GM23338 (cell line): ENCODE data around the gene FHAD1. TPM values are rescaled to one million over a fixed set of nuclear protein-coding genes. Genes with fewer than 3 reads are reported as not detected.

Source experiments
- ATAC-seq: fragments of 200-7000 bp; cut with Tn5 transposase; 3 replicates; pipeline ENCODE4 v1.9.1; 2020
- DNase-seq: peaks from one replicate; pipeline ENCODE4 v3.0.0-alpha.2; 2015; ENCODE audit warnings: low spot score
- H2AFZ ChIP-seq: fragments of 200-600 bp; sonication (generic); 2 replicates; pipeline ENCODE4 v1.8.0; 2016; ENCODE audit warnings: antibody characterized with exemption, mild to moderate bottlenecking, moderate library complexity
- H3F3A ChIP-seq: fragments of 200-600 bp; sonication (generic); replicated peaks from 2 replicates; pipeline ENCODE4 v1.8.0; 2017; ENCODE audit warnings: antibody characterized with exemption, mixed run types, low read depth
- H3K27ac ChIP-seq: fragments of 200-600 bp; sonication (generic); 2 replicates; pipeline ENCODE4 v1.6.1; 2016; ENCODE audit warnings: low read depth
- H3K27me3 ChIP-seq: fragments of 200-600 bp; sonication (generic); 2 replicates; pipeline ENCODE4 v1.8.0; 2016; ENCODE audit warnings: mild to moderate bottlenecking, mixed run types, moderate library complexity; ENCODE audit not compliant: insufficient read depth
- H3K36me3 ChIP-seq: fragments of 200-600 bp; sonication (generic); 2 replicates; pipeline ENCODE4 v1.8.0; 2016; ENCODE audit warnings: mild to moderate bottlenecking; ENCODE audit not compliant: insufficient read depth
- H3K4me1 ChIP-seq: fragments of 200-600 bp; sonication (generic); 2 replicates; pipeline ENCODE4 v1.8.0; 2016; ENCODE audit warnings: mild to moderate bottlenecking, moderate library complexity; ENCODE audit not compliant: insufficient read depth
- H3K4me2 ChIP-seq: fragments of 200-600 bp; sonication (generic); 2 replicates; pipeline ENCODE4 v1.7.1; 2017; ENCODE audit warnings: mixed run types
- H3K4me3 ChIP-seq: fragments of 200-600 bp; sonication (generic); 2 replicates; pipeline ENCODE4 v1.6.1; 2016; ENCODE audit warnings: mixed run types
- H3K79me2 ChIP-seq: fragments of 200-600 bp; sonication (generic); replicated peaks from 2 replicates; pipeline ENCODE4 v1.8.0; 2017; ENCODE audit warnings: mild to moderate bottlenecking; ENCODE audit not compliant: insufficient read depth
- H3K9me2 ChIP-seq: fragments of 200-600 bp; sonication (generic); 2 replicates; pipeline ENCODE4 v1.8.0; 2017; ENCODE audit not compliant: insufficient read depth
- H4K20me1 ChIP-seq: fragments of 200-600 bp; sonication (generic); replicated peaks from 2 replicates; pipeline ENCODE4 v1.8.0; 2017; ENCODE audit warnings: mild to moderate bottlenecking; ENCODE audit not compliant: insufficient read depth
- H3K27ac Mint-ChIP-seq: 2 replicates; pipeline ENCODE4 v1.8.0; 2020; ENCODE audit warnings: inconsistent platforms, mild to moderate bottlenecking, moderate library complexity, mixed read lengths
- H3K27me3 Mint-ChIP-seq: 3 replicates; pipeline ENCODE4 v1.8.0; 2022; ENCODE audit warnings: low read depth, mild to moderate bottlenecking, moderate library complexity, mixed read lengths, inconsistent platforms; ENCODE audit not compliant: insufficient read depth, poor library complexity
- H3K36me3 Mint-ChIP-seq: 3 replicates; pipeline ENCODE4 v1.8.0; 2021; ENCODE audit warnings: low read depth, mild to moderate bottlenecking, inconsistent platforms, moderate library complexity, mixed read lengths
- H3K4me1 Mint-ChIP-seq: 3 replicates; pipeline ENCODE4 v1.8.0; 2020; ENCODE audit warnings: mild to moderate bottlenecking, inconsistent platforms, mixed read lengths
- H3K4me3 Mint-ChIP-seq: 3 replicates; pipeline ENCODE4 v1.8.0; 2021; ENCODE audit warnings: moderate library complexity, mild to moderate bottlenecking, inconsistent platforms, mixed read lengths
- H3K9me3 Mint-ChIP-seq: 3 replicates; pipeline ENCODE4 v1.8.0; 2020; ENCODE audit warnings: moderate library complexity, mild to moderate bottlenecking, inconsistent platforms, mixed read lengths
- CREB1 ChIP-seq: fragments of 250-450 bp; sonication (Bioruptor Pico); IDR thresholded peaks from 2 replicates; pipeline ENCODE4 v1.5.0; 2020; ENCODE audit warnings: low read depth, mild to moderate bottlenecking, moderate library complexity
- ETS1 ChIP-seq: IDR thresholded peaks from 2 replicates; pipeline ENCODE4 v1.6.1; 2016; ENCODE audit warnings: antibody characterized with exemption
- EZH2 ChIP-seq: fragments of 200-600 bp; sonication (generic); IDR thresholded peaks from one replicate; pipeline ENCODE4 v1.8.0; 2017; ENCODE audit warnings: antibody characterized with exemption, mild to moderate bottlenecking, low read depth; ENCODE audit not compliant: unreplicated experiment
- EZH2phosphoT487 ChIP-seq: fragments of 200-600 bp; sonication (generic); IDR thresholded peaks from one replicate; pipeline ENCODE4 v1.8.1; 2018; ENCODE audit warnings: antibody characterized with exemption; ENCODE audit not compliant: unreplicated experiment
- JUNB ChIP-seq: IDR thresholded peaks from one replicate; pipeline ENCODE4 v1.6.1; 2016; ENCODE audit warnings: antibody characterized with exemption; ENCODE audit not compliant: unreplicated experiment
- NANOG ChIP-seq: IDR thresholded peaks from 2 replicates; pipeline ENCODE4 v1.6.1; 2016; ENCODE audit warnings: antibody characterized with exemption, borderline replicate concordance
- POLR2AphosphoS5 ChIP-seq: IDR thresholded peaks from 2 replicates; pipeline ENCODE4 v1.6.1; 2016; ENCODE audit warnings: antibody characterized with exemption, low read depth
- REST ChIP-seq: IDR thresholded peaks from one replicate; pipeline ENCODE4 v1.6.1; 2018; ENCODE audit warnings: antibody characterized with exemption; ENCODE audit not compliant: unreplicated experiment
- STAT1 ChIP-seq: IDR thresholded peaks from one replicate; pipeline ENCODE4 v1.6.1; 2016; ENCODE audit warnings: antibody characterized with exemption; ENCODE audit not compliant: unreplicated experiment
- ZNF114 ChIP-seq: fragments of 250-450 bp; sonication (Bioruptor Pico); IDR thresholded peaks from 2 replicates; pipeline ENCODE4 v1.5.0; 2020; ENCODE audit warnings: mild to moderate bottlenecking, moderate library complexity
- ZNF331 ChIP-seq: fragments of 250-450 bp; sonication (Bioruptor Pico); IDR thresholded peaks from 2 replicates; pipeline ENCODE4 v1.5.0; 2020; ENCODE audit warnings: low read depth, mild to moderate bottlenecking, moderate library complexity
- ZNF462 ChIP-seq: fragments of 250-450 bp; sonication (Bioruptor Pico); IDR thresholded peaks from 2 replicates; pipeline ENCODE4 v1.5.0; 2020; ENCODE audit warnings: mild to moderate bottlenecking, moderate library complexity
- polyA plus RNA-seq: library from polyadenylated mRNA; unstranded; fragments of >200 nt; fragmentation: Nextera tagmentation; extraction: Ambion mirVana; gene quantifications from 2 replicates; pipeline ENCODE4 v1.2.1, GENCODE V29; 2016
- total RNA-seq: library from RNA; depleted of rRNA; stranded (reverse); fragments of >200 nt; shearing (Covaris generic); gene quantifications from 2 replicates; pipeline ENCODE4 v1.2.3, GENCODE V29; 2014

FHAD1 gene
- total and polyA plus RNA-seq, 2 experiments from 2014 or later: 1.8 to 3.3 TPM

- H3K36me3 Mint-ChIP-seq: peaks cover 24% of the 10 kb centered on the region
- H4K20me1 ChIP-seq: no peaks in the 10 kb centered on the region
- H3K79me2 ChIP-seq: no peaks in the 10 kb centered on the region
- 0 out of 2 replicates have a peak, but pooled peaks cover 2% of the 10 kb centered on the region for H3K36me3 ChIP-seq
- TF ChIP-seq ZNF331: no peak
- no peak for TF ChIP-seq STAT1
- TF ChIP-seq EZH2: no peak
- H3K27me3 ChIP-seq: no peaks in the 10 kb centered on the region
- H3K4me3 ChIP-seq: no peak overlapping the region
- H3K4me1 Mint-ChIP-seq: no peaks in the 10 kb centered on the region
- H3K4me2 ChIP-seq: no peak overlapping the region
- peaks cover 28% of the 10 kb centered on the region for H3K9me3 Mint-ChIP-seq
- H3K4me1 ChIP-seq: no peaks in the 10 kb centered on the region
- DNase-seq (no peak), ATAC-seq (no peak)
- no peak overlapping the region for H2AFZ ChIP-seq
- H3K4me3 Mint-ChIP-seq: no peak overlapping the region
- no peaks in the 10 kb centered on the region for H3F3A ChIP-seq
- no peaks in the 10 kb centered on the region for H3K9me2 ChIP-seq
- H3K27ac ChIP-seq: no peak overlapping the region
- H3K27me3 Mint-ChIP-seq: peaks cover 7% of the 10 kb centered on the region
- H3K27ac Mint-ChIP-seq: no peak overlapping the region
These were observed 61.1 kb downstream of the FHAD1 start for GRCh38 chr1:15308135-15308534.

GRCh38 chr1:15308621-15309027, 61.6 kb downstream of the FHAD1 start:
- no peaks in the 10 kb centered on the region for H4K20me1 ChIP-seq
- ATAC-seq: no peak
- H3K27ac Mint-ChIP-seq: no peak overlapping the region
- no peak overlapping the region for H3K4me3 ChIP-seq
- no peaks in the 10 kb centered on the region for H3K9me2 ChIP-seq
- H3K36me3 ChIP-seq: 0 out of 2 replicates have a peak, but pooled peaks cover 2% of the 10 kb centered on the region
- H3K4me3 Mint-ChIP-seq: no peak overlapping the region
- no peaks in the 10 kb centered on the region for H3K4me1 Mint-ChIP-seq
- H3K4me1 ChIP-seq: no peaks in the 10 kb centered on the region
- H3K4me2 ChIP-seq: no peak overlapping the region
- H3K27me3 Mint-ChIP-seq: peaks cover 7% of the 10 kb centered on the region
- H2AFZ ChIP-seq: no peak overlapping the region
- peaks cover 24% of the 10 kb centered on the region for H3K36me3 Mint-ChIP-seq
- no peaks in the 10 kb centered on the region for H3K27me3 ChIP-seq
- H3K9me3 Mint-ChIP-seq: peaks cover 28% of the 10 kb centered on the region
- no peak overlapping the region for H3K27ac ChIP-seq
- no peaks in the 10 kb centered on the region for H3F3A ChIP-seq
- no peaks in the 10 kb centered on the region for H3K79me2 ChIP-seq
- no peak for DNase-seq
- TF ChIP-seq CREB1 (CRISPR knock-in tag): no peak
- no peak for TF ChIP-seq NANOG
- TF ChIP-seq STAT1: no peak
- no peak for TF ChIP-seq REST
- no peak for TF ChIP-seq ZNF462 (CRISPR knock-in tag)
- no peak for TF ChIP-seq EZH2phosphoT487
- TF ChIP-seq POLR2AphosphoS5: no peak
- no peak for TF ChIP-seq EZH2
- no peak for TF ChIP-seq ETS1
- no peak for TF ChIP-seq ZNF114
- TF ChIP-seq JUNB: no peak
